CD4-positive, alpha-beta memory T cell (primary cell): ENCODE measurements around the gene MCEE. TPM values are rescaled to one million over a fixed set of nuclear protein-coding genes. Genes with fewer than 3 reads are reported as not detected.

Experiments used
- CTCF ChIA-PET: fragments of 350-600 bp; sonication (Branson Sonifier 250); formaldehyde crosslinking; loops from one replicate; lab custom pipeline; 2021; ENCODE audit warnings: inconsistent platforms; ENCODE audit not compliant: partially characterized antibody; lab: Charles Lee
- POLR2A ChIA-PET: fragments of 350-600 bp; sonication (Branson Sonifier 250); formaldehyde crosslinking; loops from one replicate; lab custom pipeline; 2021; ENCODE audit not compliant: partially characterized antibody; lab: Charles Lee
- DNase-seq, 5 donors: peaks; one replicate each; pipeline versions ENCODE4 v3.0.0 to v3.0.0-alpha.2; 2020 to 2022; ENCODE audit warnings: mixed read lengths in 1 of 5
- H3K27ac ChIP-seq: one replicate; pipeline ENCODE4 v1.7.0; 2013; ENCODE audit warnings: low read depth, low read length
- H3K27me3 ChIP-seq: 2 replicates; pipeline ENCODE4 v1.7.0; 2013; ENCODE audit warnings: mild to moderate bottlenecking, low read length, moderate library complexity; ENCODE audit not compliant: insufficient read depth
- H3K36me3 ChIP-seq: 2 replicates; pipeline ENCODE4 v1.7.0; 2013; ENCODE audit warnings: mild to moderate bottlenecking, low read length, moderate library complexity; ENCODE audit not compliant: insufficient read depth
- H3K4me1 ChIP-seq: 2 replicates; pipeline ENCODE4 v1.7.0; 2013; ENCODE audit warnings: mild to moderate bottlenecking, low read length, moderate library complexity; ENCODE audit not compliant: insufficient read depth
- H3K4me3 ChIP-seq, 2 donors: one replicate each; pipeline ENCODE4 v1.7.0; 2013; ENCODE audit warnings: low read length in 2 of 2, mild to moderate bottlenecking in 1 of 2
- H3K9me3 ChIP-seq, 2 donors: one replicate each; pipeline ENCODE4 v1.7.0; 2013; ENCODE audit warnings: low read length in 2 of 2, control low read depth in 1 of 2; ENCODE audit not compliant: control insufficient read depth in 1 of 2
- H3K27ac Mint-ChIP-seq, 7 donors: one replicate each; pipeline ENCODE4 v1.8.0; 2020 to 2021; ENCODE audit warnings: mixed read lengths in 7 of 7, mild to moderate bottlenecking in 6 of 7, inconsistent platforms in 3 of 7, moderate library complexity in 3 of 7
- H3K27me3 Mint-ChIP-seq, 2 donors: one replicate each; pipeline ENCODE4 v1.8.0; 2020 to 2021; ENCODE audit warnings: mixed read lengths in 2 of 2
- H3K36me3 Mint-ChIP-seq, 2 donors: one replicate each; pipeline ENCODE4 v1.8.0; 2020 to 2021; ENCODE audit warnings: mixed read lengths in 2 of 2, inconsistent platforms in 1 of 2, mild to moderate bottlenecking in 1 of 2
- H3K4me1 Mint-ChIP-seq, 4 donors: one replicate each; pipeline ENCODE4 v1.8.0; 2020 to 2021; ENCODE audit warnings: mixed read lengths in 4 of 4, mild to moderate bottlenecking in 1 of 4
- H3K4me3 Mint-ChIP-seq, 8 donors: one replicate each; pipeline ENCODE4 v1.8.0; 2020 to 2021; ENCODE audit warnings: mixed read lengths in 8 of 8, mild to moderate bottlenecking in 7 of 8, moderate library complexity in 6 of 8, inconsistent platforms in 3 of 8
- H3K9me3 Mint-ChIP-seq, 8 donors: one replicate each; pipeline ENCODE4 v1.8.0; 2020 to 2021; ENCODE audit warnings: mixed read lengths in 8 of 8, mild to moderate bottlenecking in 5 of 8, inconsistent platforms in 3 of 8, moderate library complexity in 1 of 8
- intact Hi-C: fragments of 100-400 bp; cut with micrococcal nuclease; formaldehyde crosslinking; loops from one replicate; pipeline ENCODE4 v1.15.1; 2023
- polyA plus RNA-seq, 2 donors: library from polyadenylated mRNA; unstranded; fragments of 300-500 nt; fragmentation: Illumina TruSeq; gene quantifications; one replicate each; pipeline ENCODE4 v1.2.3, GENCODE V29; 2021
- total RNA-seq, 2 experiments: library from RNA; stranded (reverse); gene quantifications; one replicate each; pipeline ENCODE4 v1.2.3, GENCODE V29; 2021

Gene MCEE
- total and polyA plus RNA-seq, 4 experiments from 2014 or later, result 20.7 to 30.0 (median 25.9) TPM

- POLR2A ChIA-PET, result interaction anchor here (0.6 to 8.1 kb wide), 26 partner anchors 8 to 1681 kb away, joined by 3 to 154 read pairs (median 4); partner anchors contain the start of genes ANKRD53, GFPT1, MCEE and MPHOSPH10
- CTCF ChIA-PET, result interaction anchor here (1.1 to 3.5 kb wide), 4 partner anchors 10 to 66 kb away, joined by 3 to 18 read pairs (median 10); no protein-coding TSS in a partner anchor
- Mint-ChIP-seq H3K27me3 (no peaks in the 10 kb centered on the region), H3K27ac (peak overlapping the region; percentile 97 to 100 (median 99)), H3K36me3 (peaks cover 6 to 25% of the 10 kb centered on the region in 2 donors), H3K4me3 (peak overlapping the region; percentile 95 to 98 (median 97)), H3K4me1 (peaks cover 36 to 62% (median 47%) of the 10 kb centered on the region in 4 donors), H3K9me3 (peaks cover 0 to 3% (median 0%) of the 10 kb centered on the region in 8 donors)
- Histone ChIP-seq H3K27ac (peak overlapping the region; percentile 94), H3K36me3 (no peaks in the 10 kb centered on the region), H3K27me3 (no peaks in the 10 kb centered on the region), H3K4me3 (peak overlapping the region; percentile 90 to 96), H3K4me1 (peaks cover 50% of the 10 kb centered on the region), H3K9me3 (no peaks in the 10 kb centered on the region)
- no peak for DNase-seq
- intact Hi-C loops, result loop anchor here (1.0 to 5.0 kb wide), 5 partner anchors 63 to 265 kb away; partner anchors contain the start of genes MCEE, MPHOSPH10, PAIP2B and TEX261
Measured at GRCh38 chr2:71067567-71068217, 62.3 kb downstream of the MCEE start.

GRCh38 chr2:71066856-71067255 is 63.2 kb downstream of the MCEE start:
- Mint-ChIP-seq H3K27me3 (no peaks in the 10 kb centered on the region), H3K9me3 (peaks cover 0 to 3% (median 0%) of the 10 kb centered on the region in 8 donors), H3K4me3 (peak overlapping the region; percentile 21 to 59 (median 42)), H3K27ac (peak overlapping the region in 6 of 7 donors; percentile 57 to 99 (median 82)), H3K36me3 (peaks cover 2 to 21% of the 10 kb centered on the region in 2 donors), H3K4me1 (peaks cover 31 to 53% (median 40%) of the 10 kb centered on the region in 4 donors)
- H3K4me3 ChIP-seq, result no peak overlapping the region
- CTCF ChIA-PET, result interaction anchor here (2.6 to 3.5 kb wide), 2 partner anchors 34 to 65 kb away, joined by 13 to 18 read pairs; no protein-coding TSS in a partner anchor
- intact Hi-C loops, result loop anchor here (5.0 kb wide), 1 partner anchor 265 kb away; the partner anchor contains the start of gene ZNF638
- peaks cover 42% of the 10 kb centered on the region for H3K4me1 ChIP-seq
- no peaks in the 10 kb centered on the region for H3K36me3 ChIP-seq
- POLR2A ChIA-PET, result interaction anchor here (1.5 to 8.1 kb wide), 7 partner anchors 11 to 1680 kb away, joined by 4 to 154 read pairs (median 6); partner anchors contain the start of genes GFPT1, MCEE, MPHOSPH10 and NFU1
- no peaks in the 10 kb centered on the region for H3K9me3 ChIP-seq
- DNase-seq, result no peak
- no peaks in the 10 kb centered on the region for H3K27me3 ChIP-seq
- H3K27ac ChIP-seq, result no peak overlapping the region

- POLR2A ChIA-PET, result interaction anchor here (0.7 to 8.1 kb wide), 2 partner anchors 66 kb away, joined by 4 to 154 read pairs; partner anchors contain the start of genes MCEE and MPHOSPH10
- Mint-ChIP-seq H3K27me3 (peaks cover 7 to 9% of the 10 kb centered on the region in 2 donors), H3K27ac (peak overlapping the region in 2 of 7 donors; percentile 7 to 68), H3K36me3 (peaks cover 0 to 15% of the 10 kb centered on the region in 2 donors), H3K4me3 (no peak overlapping the region), H3K4me1 (peaks cover 14 to 35% (median 21%) of the 10 kb centered on the region in 4 donors), H3K9me3 (peaks cover 0 to 3% (median 0%) of the 10 kb centered on the region in 8 donors)
- Histone ChIP-seq H3K4me3 (no peak overlapping the region), H3K36me3 (no peaks in the 10 kb centered on the region), H3K27me3 (no peaks in the 10 kb centered on the region), H3K4me1 (peaks cover 23% of the 10 kb centered on the region), H3K27ac (no peak overlapping the region), H3K9me3 (no peaks in the 10 kb centered on the region)
- CTCF ChIA-PET, result no interaction called here
- DNase-seq, result no peak
- intact Hi-C loops, result loop anchor here (5.0 kb wide), 1 partner anchor 267 kb away; the partner anchor contains the start of gene ZNF638
Measured at GRCh38 chr2:71064754-71065621, 65.0 kb downstream of the MCEE start.

GRCh38 chr2:71064110-71064611 is 65.9 kb downstream of the MCEE start:
- CTCF ChIA-PET, result no interaction called here
- no peak overlapping the region for H3K27ac ChIP-seq
- H3K27me3 ChIP-seq, result no peaks in the 10 kb centered on the region
- intact Hi-C loops, result no loop called here
- no peak overlapping the region for H3K4me3 ChIP-seq
- H3K36me3 Mint-ChIP-seq, result peaks cover 0 to 11% of the 10 kb centered on the region in 2 donors
- H3K9me3 Mint-ChIP-seq, result peaks cover 0 to 3% (median 0%) of the 10 kb centered on the region in 8 donors
- peaks cover 15% of the 10 kb centered on the region for H3K4me1 ChIP-seq
- H3K9me3 ChIP-seq, result no peaks in the 10 kb centered on the region
- H3K4me3 Mint-ChIP-seq, result no peak overlapping the region
- peaks cover 7 to 26% (median 13%) of the 10 kb centered on the region in 4 donors for H3K4me1 Mint-ChIP-seq
- POLR2A ChIA-PET, result interaction anchor here (0.7 kb wide), 1 partner anchor 66 kb away, joined by 4 read pairs; the partner anchor contains the start of gene MPHOSPH10
- peaks cover 9 to 12% of the 10 kb centered on the region in 2 donors for H3K27me3 Mint-ChIP-seq
- no peak for DNase-seq
- peak overlapping the region in 1 of 7 donors; percentile 53 for H3K27ac Mint-ChIP-seq
- H3K36me3 ChIP-seq, result no peaks in the 10 kb centered on the region

- no peak overlapping the region for H3K27ac ChIP-seq
- H3K9me3 Mint-ChIP-seq, result peaks cover 0 to under 1% (median 0%) of the 10 kb centered on the region in 8 donors
- no peak overlapping the region for H3K27ac Mint-ChIP-seq
- no peaks in the 10 kb centered on the region for H3K9me3 ChIP-seq
- no peak overlapping the region for H3K4me3 Mint-ChIP-seq
- H3K4me1 ChIP-seq, result peaks cover 11% of the 10 kb centered on the region
- CTCF ChIA-PET, result no interaction called here
- DNase-seq, result no peak
- POLR2A ChIA-PET, result no interaction called here
- peaks cover 4 to 17% (median 10%) of the 10 kb centered on the region in 4 donors for H3K4me1 Mint-ChIP-seq
- H3K36me3 ChIP-seq, result no peaks in the 10 kb centered on the region
- H3K36me3 Mint-ChIP-seq, result peaks cover 0 to 4% of the 10 kb centered on the region in 2 donors
- H3K4me3 ChIP-seq, result no peak overlapping the region
- intact Hi-C loops, result no loop called here
- no peaks in the 10 kb centered on the region for H3K27me3 ChIP-seq
- H3K27me3 Mint-ChIP-seq, result peaks cover 9 to 12% of the 10 kb centered on the region in 2 donors
Measured at GRCh38 chr2:71063216-71063615, 66.8 kb downstream of the MCEE start.

DNA sequence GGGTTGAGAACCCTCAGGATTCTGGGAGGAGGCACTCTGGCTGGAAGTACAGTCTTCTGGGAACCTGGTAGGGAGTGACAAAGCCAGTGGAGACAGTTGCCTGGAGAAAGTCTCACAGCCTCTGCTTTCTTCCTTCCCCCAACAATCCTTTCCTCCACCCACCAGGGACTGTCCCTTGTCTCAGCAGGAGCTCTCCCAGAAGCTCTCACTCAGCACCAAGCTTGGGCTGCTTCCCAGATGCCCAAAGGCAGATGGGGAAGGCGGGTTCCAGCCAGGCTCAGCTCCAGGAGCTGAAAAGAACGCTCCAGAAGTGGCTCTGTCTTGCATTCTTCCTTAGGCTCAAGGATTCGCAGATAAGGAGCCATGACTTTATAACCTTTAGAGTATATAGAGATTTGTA is 69.2 kb downstream of the MCEE start:
- intact Hi-C loops, result no loop called here
- Histone ChIP-seq H3K27ac (no peak overlapping the region), H3K36me3 (no peaks in the 10 kb centered on the region), H3K27me3 (no peaks in the 10 kb centered on the region), H3K4me1 (no peaks in the 10 kb centered on the region), H3K4me3 (no peak overlapping the region), H3K9me3 (no peaks in the 10 kb centered on the region)
- ChIA-PET POLR2A (no interaction called here), CTCF (no interaction called here)
- no peak for DNase-seq
- no peaks in the 10 kb centered on the region for H3K4me1 Mint-ChIP-seq
- H3K27me3 Mint-ChIP-seq, result peaks cover 9 to 13% of the 10 kb centered on the region in 2 donors
- no peaks in the 10 kb centered on the region for H3K9me3 Mint-ChIP-seq
- H3K4me3 Mint-ChIP-seq, result no peak overlapping the region
- H3K27ac Mint-ChIP-seq, result no peak overlapping the region
- no peaks in the 10 kb centered on the region for H3K36me3 Mint-ChIP-seq
